NCI-H524 (cell line): ENCODE results near the gene DST.
"Not testable (repeated sequence)": the region's sequence is repeated elsewhere in the genome, so short reads cannot be mapped to it uniquely, and the experiment has no call there.

Experiments
- DNase-seq, 2 experiments: peaks; one replicate each; lab custom pipeline; 2025; lab: John Stamatoyannopoulos, UW

Gene DST

DNA sequence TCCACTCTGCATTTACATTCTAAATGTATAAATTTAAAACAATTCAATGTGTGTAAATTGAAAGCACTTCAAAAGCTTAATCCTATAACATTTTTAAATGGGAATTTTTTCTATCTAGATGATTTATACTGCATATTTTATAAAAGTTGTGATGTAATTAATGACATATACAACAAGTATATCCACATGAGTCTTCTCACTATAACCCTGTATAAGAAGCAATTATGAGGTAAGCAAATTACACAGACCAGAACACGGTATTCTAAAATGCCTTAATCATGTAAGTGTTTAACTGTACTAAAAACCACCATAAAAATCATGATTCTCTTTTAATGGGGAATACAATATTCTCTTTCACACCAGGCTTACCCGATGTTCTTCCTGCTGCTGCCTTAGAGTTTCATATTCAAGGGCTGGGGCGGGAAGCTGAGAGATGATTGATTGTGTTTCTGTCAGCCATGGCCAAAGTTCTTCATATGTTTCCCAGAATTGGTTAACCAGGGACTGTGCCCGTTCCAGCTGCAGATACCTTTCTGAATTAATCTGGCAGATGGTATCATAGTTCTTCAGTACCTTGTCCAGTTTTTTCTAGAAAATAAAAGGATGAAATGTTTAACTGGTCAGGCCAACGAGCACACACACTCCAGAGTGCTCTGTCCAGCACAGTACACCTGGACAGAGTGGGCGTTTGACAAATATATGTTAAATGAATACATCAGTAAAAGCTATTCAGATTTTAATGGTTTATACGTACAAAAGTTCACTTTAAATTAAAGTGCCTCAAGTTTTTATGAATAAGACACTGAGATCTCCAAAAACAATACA, 127.4 kb downstream of the DST start:
- peak; percentile 32 to 77 for DNase-seq

DNA sequence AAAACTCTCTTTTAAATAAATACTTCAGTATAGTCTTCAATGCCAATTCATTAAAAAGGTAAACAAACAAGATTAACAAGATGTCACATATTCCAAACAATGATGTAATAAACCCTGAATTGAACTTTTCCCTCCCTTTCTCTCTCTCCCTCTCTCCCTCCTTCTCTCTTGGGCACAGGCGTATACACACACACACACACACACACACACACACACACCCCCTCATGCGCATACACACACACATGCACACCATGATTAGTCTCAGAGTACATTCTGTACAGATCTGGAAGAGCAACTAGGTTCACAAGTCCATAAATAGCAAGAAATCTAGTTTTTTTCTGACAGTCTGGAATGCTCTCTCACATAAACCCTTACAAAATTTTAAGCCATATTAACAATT, 128.3 kb downstream of the DST start:
- DNase-seq: no peak

DNA sequence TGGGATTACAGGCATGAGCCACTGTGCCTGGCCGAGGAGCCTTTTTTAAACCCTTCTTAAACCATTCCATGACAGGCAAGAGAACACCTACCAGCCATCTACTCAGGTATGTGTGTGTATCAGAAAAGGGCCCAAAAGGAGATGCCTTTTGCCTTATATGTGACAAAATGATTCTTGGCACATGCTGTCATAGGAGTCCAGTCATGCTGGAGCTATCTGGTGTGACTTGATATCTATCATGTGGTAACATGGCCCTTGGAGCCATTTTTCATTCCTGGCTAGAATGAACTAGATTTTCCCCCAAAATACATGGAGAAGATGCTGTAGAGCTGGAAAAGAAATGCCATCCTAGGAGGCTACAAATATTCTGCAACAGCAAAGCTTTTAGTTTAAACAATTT, 129.1 kb downstream of the DST start:
- DNase-seq: no peak

DNA sequence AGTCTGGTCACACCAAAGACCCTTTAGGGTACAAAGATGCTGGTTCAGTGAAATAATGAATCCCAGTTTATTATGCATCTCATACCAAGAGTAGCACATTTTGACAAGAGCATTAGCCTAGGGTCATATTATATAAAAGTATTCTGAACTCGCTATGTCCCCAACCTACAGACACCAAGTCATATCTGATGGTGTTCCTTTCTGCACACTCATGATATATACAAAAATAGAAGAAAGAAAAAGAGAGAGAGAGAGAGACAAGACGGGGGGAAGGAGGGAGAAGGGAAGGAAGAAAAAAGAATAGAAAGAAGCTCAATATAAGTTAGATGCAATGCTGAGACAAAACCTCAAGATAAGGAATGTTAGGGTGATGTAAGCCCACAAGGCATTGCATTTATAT, 131.1 kb downstream of the DST start:
- DNase-seq: no peak

DNA sequence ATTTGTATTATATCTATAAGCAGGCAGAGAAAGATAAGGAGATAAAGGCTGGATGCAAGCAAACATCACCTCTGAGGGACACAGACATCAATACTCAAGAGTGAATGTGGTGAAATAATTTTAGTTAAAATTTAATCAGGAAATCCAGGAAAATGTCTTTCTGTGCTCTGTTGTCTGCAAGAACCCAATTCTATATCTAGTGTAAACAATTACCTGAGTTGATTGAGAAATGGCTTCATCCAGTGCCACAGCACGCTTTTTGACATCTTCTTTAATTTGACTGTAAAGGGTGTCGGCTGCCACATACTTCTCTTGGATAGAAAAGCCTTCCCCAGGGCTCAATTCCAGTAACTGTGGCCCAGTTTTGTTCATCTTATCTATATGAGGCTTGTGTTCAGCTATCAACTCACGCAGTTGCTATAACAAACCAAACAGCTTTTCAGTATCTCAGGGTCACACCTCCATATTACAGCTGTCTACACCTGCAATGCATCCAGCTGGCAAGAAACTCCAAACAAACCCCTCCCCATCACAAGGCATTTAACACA, 131.6 kb downstream of the DST start:
- DNase-seq: no peak

DNA sequence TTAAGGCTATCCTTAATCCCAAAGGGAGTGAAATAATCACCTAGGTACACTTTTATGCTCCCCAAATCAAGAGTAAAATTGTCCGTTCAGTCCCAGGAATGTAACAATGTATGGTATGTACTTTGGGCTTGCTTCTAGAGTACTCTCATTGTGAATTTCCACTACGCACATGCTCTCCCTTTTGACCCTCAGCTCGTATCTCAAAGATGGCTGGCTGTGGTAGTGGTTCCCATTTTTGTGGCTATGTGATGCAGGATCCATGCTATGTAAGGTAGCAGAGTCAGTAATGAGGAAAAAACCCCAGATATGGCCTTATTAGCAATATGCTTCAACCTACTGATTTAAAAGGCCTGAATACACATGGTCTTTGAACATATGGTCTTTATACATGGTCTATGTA, 133.7 kb downstream of the DST start:
- DNase-seq: no peak

DNA sequence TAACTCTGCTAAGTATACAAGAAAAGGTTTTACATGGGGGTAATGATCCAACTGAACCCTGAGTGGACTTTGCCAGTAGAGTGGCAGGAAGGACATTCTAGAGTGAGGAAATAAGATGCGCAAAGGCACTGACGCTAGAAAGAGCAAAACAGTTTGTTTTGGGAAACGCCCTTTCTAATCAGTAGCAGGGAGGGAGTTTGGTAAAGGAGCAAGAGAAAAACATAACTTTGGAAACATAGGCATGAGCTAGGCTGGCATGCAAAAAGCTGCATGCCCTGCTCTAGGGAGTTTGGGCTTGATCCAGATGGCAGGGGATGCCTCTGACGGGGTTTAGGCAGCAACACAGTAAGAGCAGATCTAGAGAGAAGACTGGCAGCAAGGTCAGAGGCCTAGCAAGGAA, 135.2 kb downstream of the DST start:
- DNase-seq: no peak

DNA sequence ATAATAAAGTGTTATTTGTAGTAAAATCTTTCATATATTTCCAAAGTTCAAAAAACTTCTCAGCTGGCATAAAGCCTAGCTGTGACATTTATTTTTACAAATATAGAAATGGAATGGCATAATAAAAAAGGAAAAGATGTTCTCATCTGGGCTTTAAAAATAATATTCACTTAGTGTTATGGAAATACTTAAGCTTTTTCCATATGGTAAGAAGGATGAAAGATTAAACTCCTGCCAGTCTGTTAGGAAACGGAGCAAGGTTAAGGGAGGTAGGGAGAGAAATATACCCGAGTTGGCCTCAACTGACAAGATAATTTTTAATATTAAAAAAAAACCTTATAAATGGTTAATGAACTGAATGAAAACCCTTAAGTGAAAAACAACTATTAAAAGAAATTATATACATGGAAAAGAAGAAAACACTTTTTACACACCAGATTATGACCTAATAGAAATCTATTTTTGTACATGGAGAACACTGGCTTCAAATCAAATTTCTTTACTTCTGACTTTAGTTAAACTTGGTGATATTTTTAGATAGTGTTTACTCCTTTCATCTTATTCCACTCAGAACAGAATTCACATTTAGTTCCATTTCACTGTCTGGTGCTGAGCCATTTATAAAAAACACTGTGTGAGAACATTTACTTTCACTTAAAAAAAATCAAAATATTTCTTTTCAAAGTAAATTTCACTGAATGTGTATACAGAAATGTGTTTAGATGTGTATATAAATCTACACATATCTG, 137.0 kb downstream of the DST start:
- no peak for DNase-seq

DNA sequence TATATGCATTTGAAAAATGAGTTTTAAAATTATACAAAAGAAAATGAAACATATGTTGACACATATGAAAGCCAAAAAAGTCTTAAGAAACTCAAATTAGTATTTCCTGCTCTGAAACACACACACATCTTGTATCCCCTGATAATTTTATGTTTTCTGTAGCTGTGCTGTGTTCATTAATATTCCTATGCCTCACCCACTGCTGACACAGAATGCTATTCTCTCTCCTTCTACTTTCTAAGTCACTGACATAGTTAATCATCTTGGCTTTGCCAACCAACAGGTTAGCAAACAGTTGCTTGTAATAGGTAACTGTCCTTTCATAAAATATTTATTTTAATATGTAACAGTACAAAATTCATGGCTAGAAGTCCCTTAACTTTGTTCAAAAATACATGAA, 140.7 kb downstream of the DST start:
- no peak for DNase-seq

DNA sequence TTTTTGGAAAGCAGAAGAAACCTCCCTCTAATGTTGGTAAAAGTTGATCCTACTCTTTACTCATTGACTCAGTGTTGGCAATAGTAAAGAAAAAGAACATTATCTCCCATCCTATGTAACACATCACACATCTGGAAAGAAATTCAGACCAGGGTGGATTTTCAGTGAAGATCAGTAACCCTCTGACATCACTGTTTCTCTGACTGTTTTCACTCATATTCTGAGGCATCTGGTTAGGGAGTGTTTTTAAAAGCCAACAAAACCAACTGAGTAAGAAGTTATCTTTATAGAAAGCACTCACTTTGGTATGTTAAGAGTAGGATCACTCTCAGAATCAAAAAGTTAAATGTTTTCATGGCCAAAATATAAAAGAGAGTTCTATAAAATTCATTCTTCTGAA, 143.6 kb downstream of the DST start:
- DNase-seq: no peak

DNA sequence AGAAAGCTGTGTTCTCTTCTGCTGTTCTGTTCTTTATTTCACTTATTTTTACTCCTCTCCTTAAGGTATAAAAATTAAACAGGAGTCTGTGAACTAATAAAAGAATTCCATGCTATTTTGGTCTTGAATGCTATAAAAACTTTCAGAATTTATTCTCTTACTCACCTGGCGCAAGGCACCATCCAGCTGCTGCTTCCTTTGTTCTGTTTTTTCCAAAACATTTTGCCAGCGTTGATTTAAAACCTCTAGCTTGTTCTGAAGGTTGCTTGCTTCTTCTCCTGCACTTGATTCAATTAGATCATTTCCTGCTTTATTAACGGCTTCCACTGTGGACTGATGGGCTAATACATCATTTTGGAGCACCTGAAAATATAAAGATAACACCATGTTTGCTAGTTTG, 145.0 kb downstream of the DST start:
- DNase-seq: no peak

DNA sequence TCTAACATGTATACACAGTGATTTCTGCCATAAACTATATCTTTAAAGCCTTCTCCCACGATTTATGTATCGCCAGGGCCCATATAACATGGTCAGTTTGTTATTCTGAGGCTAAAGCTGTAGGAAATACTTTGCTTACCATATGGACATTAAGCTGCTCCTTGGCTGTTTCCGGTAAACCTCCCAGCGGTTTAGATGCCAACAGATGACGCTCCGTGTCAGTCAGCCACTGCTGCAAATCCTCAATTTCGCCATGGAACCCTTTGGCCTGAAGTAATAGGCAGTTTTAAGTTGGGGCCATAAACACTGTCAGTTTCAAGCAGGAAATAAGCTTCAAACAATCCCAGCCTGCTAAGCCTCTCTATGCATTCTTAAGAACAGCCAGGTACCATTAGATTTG, 145.4 kb downstream of the DST start:
- no peak for DNase-seq

DNA sequence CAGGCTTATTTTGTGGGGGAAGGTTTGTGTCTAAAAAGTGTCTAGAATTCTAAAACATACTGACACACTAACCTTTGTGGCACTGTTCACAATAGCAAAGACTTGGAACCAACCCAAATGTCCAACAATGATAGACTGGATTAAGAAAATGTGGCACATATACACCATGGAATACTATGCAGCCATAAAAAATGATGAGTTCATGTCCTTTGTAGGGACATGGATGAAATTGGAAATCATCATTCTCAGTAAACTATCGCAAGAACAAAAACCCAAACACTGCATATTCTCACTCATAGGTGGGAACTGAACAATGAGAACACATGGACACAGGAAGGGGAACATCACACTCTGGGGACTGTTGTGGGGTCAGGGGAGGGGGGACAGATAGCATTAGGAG, 146.0 kb downstream of the DST start:
- not testable (repeated sequence) for DNase-seq

DNA sequence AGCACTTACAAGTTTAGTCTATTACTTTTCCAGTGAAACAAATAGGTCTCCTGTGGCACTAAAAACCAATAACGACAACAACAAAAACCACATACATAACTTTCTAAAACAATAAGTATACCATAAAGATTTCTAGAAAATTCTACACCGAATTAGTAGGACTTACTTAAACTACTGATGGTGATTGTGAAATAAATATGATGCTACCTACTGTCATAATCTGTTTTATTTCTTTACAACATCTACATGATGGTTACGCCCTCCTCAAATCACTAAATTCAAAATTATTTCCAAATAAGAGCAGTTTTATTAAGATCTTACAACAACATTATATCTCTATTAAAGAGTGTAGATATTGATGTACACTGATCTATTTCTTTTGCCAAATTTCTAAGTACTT, 147.0 kb downstream of the DST start:
- DNase-seq: no peak

DNA sequence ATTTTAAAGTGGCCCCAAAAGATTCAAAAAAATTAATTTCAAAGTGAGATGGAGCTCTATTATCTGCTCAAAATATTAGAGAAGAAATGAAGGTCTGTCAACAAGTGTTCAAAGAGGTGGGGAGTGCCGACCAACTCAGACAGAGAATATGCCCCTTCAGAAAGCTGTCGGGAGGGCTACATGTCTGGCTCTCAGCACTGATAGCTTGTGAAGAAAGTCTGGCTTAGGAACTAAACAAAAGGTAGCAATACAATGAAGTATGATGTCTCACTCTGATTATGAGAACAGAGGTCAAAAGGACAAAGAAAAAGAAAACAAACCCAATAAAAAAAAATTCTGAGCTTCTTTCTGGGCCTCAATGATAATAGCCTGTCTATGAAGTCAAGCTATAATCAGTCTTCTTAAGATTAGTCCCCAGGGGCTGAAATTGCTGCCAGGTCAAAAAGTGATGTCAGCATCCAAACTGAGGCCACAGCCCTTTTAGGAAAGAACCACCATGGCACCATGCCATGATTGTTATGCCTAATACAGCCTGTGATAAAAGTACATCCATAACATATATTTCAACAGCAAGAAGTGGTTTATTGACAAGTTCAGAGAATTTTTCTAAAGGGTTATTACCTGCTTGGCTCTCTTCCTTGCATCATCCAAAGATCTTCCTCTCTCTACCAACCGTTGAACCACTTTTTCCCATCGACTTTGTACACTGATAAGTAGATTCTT, 150.9 kb downstream of the DST start:
- DNase-seq: no peak

DNA sequence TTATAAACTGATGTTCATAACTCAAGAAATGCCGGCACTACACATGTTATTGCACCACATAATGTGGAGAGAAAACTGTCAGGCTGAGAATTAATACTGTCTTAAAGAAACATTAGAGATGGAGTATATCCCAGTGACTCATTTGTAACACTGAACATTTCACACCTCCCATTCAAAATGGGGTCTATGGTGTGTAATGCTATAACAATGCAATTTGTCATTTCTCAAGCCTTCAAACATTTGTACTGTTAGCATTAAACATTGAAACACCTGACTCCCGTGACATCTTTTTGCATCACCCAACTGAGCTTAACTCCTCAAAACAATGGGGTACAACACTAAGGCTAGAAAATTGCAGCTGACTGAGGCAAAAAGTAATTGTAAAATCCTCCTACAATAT, 151.7 kb downstream of the DST start:
- no peak for DNase-seq

DNA sequence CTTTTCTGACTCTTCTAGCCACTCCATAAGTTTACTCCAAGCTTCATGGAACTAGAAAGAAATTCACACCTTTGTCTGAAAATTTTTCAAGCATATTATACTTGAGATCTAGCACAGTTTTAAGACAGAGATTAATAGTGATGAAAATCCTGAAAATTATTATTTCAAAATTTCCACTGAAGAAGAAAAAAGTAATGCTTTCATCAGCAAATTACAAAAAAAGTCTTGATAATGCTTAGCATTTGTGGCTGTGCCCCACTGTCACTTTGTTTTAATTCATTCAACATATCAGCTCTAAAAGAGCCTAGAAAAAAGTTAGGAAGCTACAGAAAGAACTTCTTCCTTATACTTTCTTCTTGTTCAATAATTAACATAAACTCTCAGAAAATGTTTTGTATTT, 153.1 kb downstream of the DST start:
- DNase-seq: no peak

DNA sequence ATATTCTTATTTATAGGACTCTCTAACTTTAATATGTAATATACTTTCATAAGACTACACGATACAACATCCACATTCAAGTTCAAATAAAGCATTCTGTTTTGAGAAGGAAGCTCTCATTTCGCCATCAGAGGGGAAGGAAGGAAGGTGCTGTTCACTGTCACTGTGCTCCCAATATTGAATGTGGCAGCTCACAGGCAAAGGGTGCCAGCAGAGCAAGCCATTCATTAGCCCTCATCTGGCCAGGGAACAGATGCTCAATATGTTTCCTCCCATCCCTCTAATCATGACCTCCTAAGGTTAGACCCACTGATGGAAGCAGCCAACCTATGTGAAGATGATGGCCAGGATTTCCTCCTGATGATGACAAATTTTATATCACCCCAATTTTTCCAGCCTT, 154.4 kb downstream of the DST start:
- DNase-seq: no peak

DNA sequence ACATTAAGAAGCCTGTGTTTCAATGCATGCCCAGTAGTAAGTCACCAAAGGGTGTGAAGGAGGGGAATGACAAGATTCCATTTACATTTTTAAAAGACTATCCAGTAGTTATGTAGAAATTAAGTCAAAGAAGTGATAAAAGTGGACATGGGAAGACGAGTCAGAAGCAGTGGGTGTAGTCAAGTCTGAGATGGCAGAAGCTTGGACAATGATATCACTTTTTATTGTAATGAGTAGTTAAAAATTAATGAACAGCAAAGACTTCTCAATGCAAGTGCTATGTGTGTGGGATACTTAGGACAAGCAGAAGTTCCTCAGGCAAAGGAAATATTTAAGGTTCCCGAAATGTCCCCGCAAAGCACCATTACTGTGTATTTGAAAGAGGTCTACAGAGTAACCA, 156.0 kb downstream of the DST start:
- DNase-seq: no peak

DNA sequence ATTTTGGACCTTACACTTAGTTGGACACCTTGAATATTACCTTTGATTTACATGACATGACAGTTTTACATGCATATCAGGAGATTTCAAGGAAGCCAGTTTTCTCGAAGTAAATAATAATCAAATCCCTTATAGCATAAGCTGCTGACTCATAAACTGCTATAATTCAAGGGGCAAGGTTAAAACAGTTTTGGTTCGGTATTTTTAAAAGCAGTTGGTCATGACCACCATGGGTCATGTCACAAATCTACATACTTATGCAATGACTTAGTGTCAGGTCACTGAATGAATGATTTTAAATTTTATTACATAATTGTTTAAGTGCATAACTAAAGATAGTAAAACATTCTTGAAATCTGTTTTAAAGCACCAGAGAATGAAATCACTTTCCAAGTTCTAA, 158.0 kb downstream of the DST start:
- no peak for DNase-seq

DNA sequence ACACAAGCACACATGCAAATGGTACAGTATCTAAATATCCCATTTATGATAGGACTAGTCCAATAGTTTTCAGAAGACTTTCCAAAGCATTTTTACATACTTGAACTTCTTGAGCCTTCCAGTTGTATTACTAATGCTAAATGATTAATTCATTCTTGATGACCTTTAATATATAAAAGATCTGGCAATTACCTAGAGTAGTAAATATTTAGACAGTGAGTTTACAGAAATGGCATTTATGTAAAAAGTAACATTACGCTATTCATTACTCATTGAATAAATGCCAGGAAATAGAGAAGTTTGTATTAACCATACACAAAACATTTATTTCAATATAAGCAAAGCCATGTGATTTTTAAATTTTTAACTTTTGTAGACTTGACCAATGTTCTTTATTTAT, 158.8 kb downstream of the DST start:
- DNase-seq: no peak

DNA sequence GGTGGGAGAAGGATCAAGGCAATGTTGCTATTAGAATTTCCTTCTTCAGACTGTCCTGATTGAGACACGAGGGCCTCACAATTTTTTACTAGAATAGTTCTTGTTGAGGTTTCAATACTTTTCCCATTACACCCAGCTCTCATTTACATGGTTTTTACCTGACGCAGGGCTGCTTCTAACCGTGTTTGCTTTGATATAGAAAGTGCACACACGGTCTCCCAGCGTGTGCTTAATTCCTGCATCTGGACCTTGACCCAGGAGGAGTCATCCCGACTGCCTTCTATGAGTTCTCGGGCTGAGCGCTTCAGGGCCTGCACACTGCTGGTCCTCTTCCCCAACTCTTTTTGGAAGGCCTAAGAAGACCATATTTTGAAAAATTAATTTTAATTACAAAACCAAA, 160.2 kb downstream of the DST start:
- DNase-seq: no peak

DNA sequence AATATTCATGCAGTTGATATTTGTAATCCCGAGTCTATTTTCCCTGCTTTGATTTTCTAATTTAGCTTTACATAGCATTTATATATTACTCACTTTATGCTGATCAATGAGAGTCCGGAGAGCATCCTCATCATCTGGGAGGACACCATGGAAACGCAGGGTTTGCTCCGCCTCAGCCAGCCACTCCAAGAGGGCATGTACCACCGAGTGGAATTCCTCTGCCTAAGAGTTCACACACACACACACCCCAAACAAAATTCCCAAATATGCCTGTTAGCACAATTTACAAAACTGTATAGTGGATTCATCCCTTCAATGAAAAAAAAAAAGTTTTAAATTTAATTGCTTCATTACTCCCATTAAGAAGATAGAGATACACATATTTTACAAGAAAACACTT, 160.7 kb downstream of the DST start:
- DNase-seq: no peak
